ENCODE data around the gene ARHGAP15. TPM values are rescaled to one million over a fixed set of nuclear protein-coding genes. Genes with fewer than 3 reads are reported as not detected.
"Not testable (repeated sequence)": the region's sequence is repeated elsewhere in the genome, so short reads cannot be mapped to it uniquely, and the experiment has no call there.

ARHGAP15 gene
- polyA plus RNA-seq, 6 donors from 2014 or later, result 183 to 264 (median 210) TPM

GRCh38 chr2:143529118-143529720, 400.0 kb downstream of the ARHGAP15 start:
- DNase-seq (no peak), ATAC-seq (ENCODE audit: low read depth in 2 of 2) (no peak)
- Mint-ChIP-seq H3K9me3 (peaks cover 0 to 2% (median 0%) of the 10 kb centered on the region in 7 donors), H3K36me3 (peaks cover 24 to 27% of the 10 kb centered on the region in 2 donors), H3K4me3 (no peak overlapping the region), H3K27ac (peak overlapping the region in 5 of 6 donors; percentile 12 to 67 (median 33)), H3K27me3 (no peaks in the 10 kb centered on the region), H3K4me1 (peaks cover 9 to 37% (median 17%) of the 10 kb centered on the region in 3 donors)

- Mint-ChIP-seq H3K4me1 (peaks cover 9 to 22% (median 9%) of the 10 kb centered on the region in 3 donors), H3K9me3 (peaks cover 0 to 7% (median 2%) of the 10 kb centered on the region in 7 donors), H3K27ac (peak overlapping the region in 2 of 6 donors; percentile 44 to 49), H3K27me3 (no peaks in the 10 kb centered on the region), H3K36me3 (peaks cover 35 to 38% of the 10 kb centered on the region in 2 donors), H3K4me3 (no peak overlapping the region)
- DNase-seq, result no peak
- ATAC-seq (ENCODE audit: low read depth in 2 of 2), result no peak
Measured at GRCh38 chr2:143530758-143531157, 401.5 kb downstream of the ARHGAP15 start.

GRCh38 chr2:143532061-143532460, 402.8 kb downstream of the ARHGAP15 start:
- H3K4me1 Mint-ChIP-seq, result peaks cover 6 to 20% (median 9%) of the 10 kb centered on the region in 3 donors
- ATAC-seq (ENCODE audit: low read depth in 2 of 2) (no peak), DNase-seq (no peak)
- H3K27ac Mint-ChIP-seq, result peak overlapping the region in 1 of 6 donors; percentile 10
- H3K9me3 Mint-ChIP-seq, result peaks cover 4 to 11% (median 6%) of the 10 kb centered on the region in 7 donors
- peaks cover 40 to 45% of the 10 kb centered on the region in 2 donors for H3K36me3 Mint-ChIP-seq
- H3K27me3 Mint-ChIP-seq, result no peaks in the 10 kb centered on the region
- H3K4me3 Mint-ChIP-seq, result no peak overlapping the region

- H3K36me3 Mint-ChIP-seq, result peaks cover 38 to 44% of the 10 kb centered on the region in 2 donors
- H3K27ac Mint-ChIP-seq, result peak overlapping the region in 2 of 6 donors; percentile 31 to 55
Measured at GRCh38 chr2:143533846-143534245, 404.6 kb downstream of the ARHGAP15 start.

GRCh38 chr2:143535802-143536201, 406.6 kb downstream of the ARHGAP15 start:
- no peak for DNase-seq
- H3K36me3 Mint-ChIP-seq, result peaks cover 35 to 36% of the 10 kb centered on the region in 2 donors
- H3K9me3 Mint-ChIP-seq, result peaks cover 2 to 11% (median 6%) of the 10 kb centered on the region in 7 donors
- no peak overlapping the region for H3K4me3 Mint-ChIP-seq
- H3K27me3 Mint-ChIP-seq, result no peaks in the 10 kb centered on the region
- peaks cover 2 to 7% (median 3%) of the 10 kb centered on the region in 3 donors for H3K4me1 Mint-ChIP-seq
- ATAC-seq (ENCODE audit: low read depth in 2 of 2), result no peak
- H3K27ac Mint-ChIP-seq, result no peak overlapping the region

More at GRCh38 chr2:143533846-143534245, 404.6 kb downstream of the ARHGAP15 start:
- H3K4me1 Mint-ChIP-seq, result peaks cover 4 to 12% (median 9%) of the 10 kb centered on the region in 3 donors
- H3K4me3 Mint-ChIP-seq, result no peak overlapping the region
- no peak for DNase-seq
- H3K27me3 Mint-ChIP-seq, result no peaks in the 10 kb centered on the region
- no peak for ATAC-seq (ENCODE audit: low read depth in 2 of 2)
- H3K9me3 Mint-ChIP-seq, result peaks cover 4 to 11% (median 6%) of the 10 kb centered on the region in 7 donors

- ATAC-seq (ENCODE audit: low read depth in 2 of 2); H3K9me3 Mint-ChIP-seq; H3K27ac Mint-ChIP-seq; H3K4me3 Mint-ChIP-seq; DNase-seq; H3K4me1 Mint-ChIP-seq; H3K27me3 Mint-ChIP-seq: not testable (repeated sequence)
- H3K36me3 Mint-ChIP-seq, result peaks cover 8 to 21% of the 10 kb centered on the region in 2 donors
Measured at GRCh38 chr2:143541899-143542298, 412.7 kb downstream of the ARHGAP15 start.

- H3K9me3 Mint-ChIP-seq, result peaks cover 0 to 4% (median 0%) of the 10 kb centered on the region in 7 donors
- H3K36me3 Mint-ChIP-seq, result peaks cover 8 to 21% of the 10 kb centered on the region in 2 donors
- H3K4me1 Mint-ChIP-seq, result peaks cover 0 to 6% (median 5%) of the 10 kb centered on the region in 3 donors
- no peak for ATAC-seq (ENCODE audit: low read depth in 2 of 2)
- H3K27ac Mint-ChIP-seq, result peak overlapping the region in 1 of 6 donors; percentile 59
- no peaks in the 10 kb centered on the region for H3K27me3 Mint-ChIP-seq
- no peak overlapping the region for H3K4me3 Mint-ChIP-seq
- DNase-seq, result no peak
Measured at GRCh38 chr2:143545059-143545948, 416.1 kb downstream of the ARHGAP15 start.

- Mint-ChIP-seq H3K27ac (peak overlapping the region in 1 of 6 donors; percentile 6), H3K4me1 (peaks cover 0 to 3% (median 1%) of the 10 kb centered on the region in 3 donors), H3K27me3 (no peaks in the 10 kb centered on the region), H3K36me3 (peaks cover 5 to 17% of the 10 kb centered on the region in 2 donors), H3K4me3 (no peak overlapping the region), H3K9me3 (peaks cover 0 to 3% (median 0%) of the 10 kb centered on the region in 7 donors)
- ATAC-seq (ENCODE audit: low read depth in 2 of 2) (no peak), DNase-seq (no peak)
Measured at GRCh38 chr2:143545949-143546255, 416.7 kb downstream of the ARHGAP15 start.

- Mint-ChIP-seq H3K4me1 (no peaks in the 10 kb centered on the region), H3K27me3 (no peaks in the 10 kb centered on the region), H3K36me3 (peaks cover 0 to 20% of the 10 kb centered on the region in 2 donors), H3K27ac (peak overlapping the region in 2 of 6 donors; percentile 49 to 82), H3K4me3 (no peak overlapping the region), H3K9me3 (no peaks in the 10 kb centered on the region)
- no peak for ATAC-seq (ENCODE audit: low read depth in 2 of 2)
- no peak for DNase-seq
Measured at GRCh38 chr2:143548032-143548431, 418.8 kb downstream of the ARHGAP15 start.

GRCh38 chr2:143550500-143550899, 421.3 kb downstream of the ARHGAP15 start:
- Mint-ChIP-seq H3K27me3 (no peaks in the 10 kb centered on the region), H3K4me3 (no peak overlapping the region), H3K27ac (no peak overlapping the region), H3K9me3 (no peaks in the 10 kb centered on the region), H3K36me3 (peaks cover 0 to 17% of the 10 kb centered on the region in 2 donors), H3K4me1 (no peaks in the 10 kb centered on the region)
- no peak for ATAC-seq (ENCODE audit: low read depth in 2 of 2)
- no peak for DNase-seq

- H3K4me3 Mint-ChIP-seq, result no peak overlapping the region
- DNase-seq (no peak), ATAC-seq (ENCODE audit: low read depth in 2 of 2) (no peak)
- H3K27me3 Mint-ChIP-seq, result no peaks in the 10 kb centered on the region
- H3K9me3 Mint-ChIP-seq, result no peaks in the 10 kb centered on the region
- no peaks in the 10 kb centered on the region for H3K4me1 Mint-ChIP-seq
- peaks cover 14 to 27% of the 10 kb centered on the region in 2 donors for H3K36me3 Mint-ChIP-seq
- peak overlapping the region in 2 of 6 donors; percentile 57 to 88 for H3K27ac Mint-ChIP-seq
Measured at GRCh38 chr2:143551971-143552650, 422.9 kb downstream of the ARHGAP15 start.

GRCh38 chr2:143553261-143553660, 424.0 kb downstream of the ARHGAP15 start:
- no peaks in the 10 kb centered on the region for H3K4me1 Mint-ChIP-seq
- no peak overlapping the region for H3K4me3 Mint-ChIP-seq
- H3K9me3 Mint-ChIP-seq, result no peaks in the 10 kb centered on the region
- ATAC-seq (ENCODE audit: low read depth in 2 of 2) (no peak), DNase-seq (no peak)
- H3K27ac Mint-ChIP-seq, result no peak overlapping the region
- peaks cover 24 to 34% of the 10 kb centered on the region in 2 donors for H3K36me3 Mint-ChIP-seq
- no peaks in the 10 kb centered on the region for H3K27me3 Mint-ChIP-seq

GRCh38 chr2:143558665-143559064, 429.4 kb downstream of the ARHGAP15 start:
- Mint-ChIP-seq H3K27ac (peak overlapping the region in 1 of 6 donors; percentile 63), H3K9me3 (no peaks in the 10 kb centered on the region), H3K4me3 (no peak overlapping the region), H3K27me3 (no peaks in the 10 kb centered on the region), H3K36me3 (peaks cover 38 to 58% of the 10 kb centered on the region in 2 donors), H3K4me1 (peaks cover 0 to under 1% (median 0%) of the 10 kb centered on the region in 3 donors)
- ATAC-seq (ENCODE audit: low read depth in 2 of 2), result no peak
- no peak for DNase-seq
